H9 (cell line): ENCODE measurements around the gene ZNF714. TPM values are rescaled to one million over a fixed set of nuclear protein-coding genes. Genes with fewer than 3 reads are reported as not detected.

Source experiments
- DNase-seq: peaks from one replicate; pipeline ENCODE4 v3.0.0-alpha.2; 2017
- H2AFZ ChIP-seq: one replicate; pipeline ENCODE4 v1.6.1; 2013; ENCODE audit warnings: mild to moderate bottlenecking, low read length, control low read depth, moderate library complexity
- H2AK5ac ChIP-seq: 2 replicates; pipeline ENCODE4 v1.6.1; 2013; ENCODE audit warnings: low read length, control low read depth, mixed read lengths; ENCODE audit not compliant: insufficient read length
- H2BK120ac ChIP-seq: one replicate; pipeline ENCODE4 v1.6.1; 2013; ENCODE audit warnings: low read depth, mild to moderate bottlenecking, low read length, control low read depth, inconsistent platforms; ENCODE audit not compliant: poor library complexity, severe bottlenecking
- H2BK12ac ChIP-seq: 2 replicates; pipeline ENCODE4 v1.6.1; 2013; ENCODE audit warnings: low read length, control low read depth, mixed read lengths, low read depth; ENCODE audit not compliant: insufficient read length
- H2BK15ac ChIP-seq: 2 replicates; pipeline ENCODE4 v1.6.1; 2013; ENCODE audit warnings: low read depth, low read length, control low read depth
- H2BK20ac ChIP-seq: one replicate; pipeline ENCODE4 v1.6.1; 2013; ENCODE audit warnings: low read depth, mild to moderate bottlenecking, low read length, control low read depth, inconsistent platforms; ENCODE audit not compliant: poor library complexity, severe bottlenecking
- H2BK5ac ChIP-seq: 2 replicates; pipeline ENCODE4 v1.6.1; 2013; ENCODE audit warnings: low read length, control low read depth, mixed read lengths; ENCODE audit not compliant: insufficient read length
- H3K14ac ChIP-seq: 2 replicates; pipeline ENCODE4 v1.6.1; 2013; ENCODE audit warnings: low read length, control low read depth; ENCODE audit not compliant: insufficient read depth
- H3K18ac ChIP-seq: 2 replicates; pipeline ENCODE4 v1.6.1; 2013; ENCODE audit warnings: low read depth, mild to moderate bottlenecking, mixed read lengths, low read length, control low read depth; ENCODE audit not compliant: insufficient read length
- H3K23ac ChIP-seq: 2 replicates; pipeline ENCODE4 v1.6.1; 2013; ENCODE audit warnings: low read length, control low read depth, mixed read lengths, low read depth; ENCODE audit not compliant: insufficient read length
- H3K23me2 ChIP-seq: 2 replicates; pipeline ENCODE4 v1.6.1; 2013; ENCODE audit warnings: low read depth, mild to moderate bottlenecking, mixed read lengths, low read length, control low read depth; ENCODE audit not compliant: insufficient read length, poor library complexity, severe bottlenecking
- H3K27ac ChIP-seq: 2 replicates; pipeline ENCODE4 v1.5.1; 2013; ENCODE audit warnings: low read length, control low read depth, mixed read lengths, low read depth; ENCODE audit not compliant: insufficient read length
- H3K27me3 ChIP-seq: 2 replicates; pipeline ENCODE4 v1.6.1; 2013; ENCODE audit warnings: low read length, control low read depth, inconsistent platforms; ENCODE audit not compliant: insufficient read depth
- H3K4ac ChIP-seq: 2 replicates; pipeline ENCODE4 v1.6.1; 2013; ENCODE audit warnings: low read depth, mild to moderate bottlenecking, control low read depth, inconsistent platforms, low read length, moderate library complexity
- H3K4me1 ChIP-seq: 2 replicates; pipeline ENCODE4 v1.6.1; 2013; ENCODE audit warnings: low read length, control low read depth, inconsistent platforms; ENCODE audit not compliant: insufficient read depth
- H3K4me2 ChIP-seq: 2 replicates; pipeline ENCODE4 v1.6.1; 2013; ENCODE audit warnings: low read length, control low read depth, mixed read lengths; ENCODE audit not compliant: insufficient read length, insufficient read depth
- H3K56ac ChIP-seq: 2 replicates; pipeline ENCODE4 v1.6.1; 2013; ENCODE audit warnings: low read depth, mild to moderate bottlenecking, mixed read lengths, low read length, control low read depth; ENCODE audit not compliant: insufficient read length
- H3K79me1 ChIP-seq: 2 replicates; pipeline ENCODE4 v1.6.1; 2013; ENCODE audit warnings: low read depth, mild to moderate bottlenecking, moderate library complexity, low read length, control low read depth, inconsistent platforms; ENCODE audit not compliant: insufficient read depth, poor library complexity, severe bottlenecking
- H3K79me2 ChIP-seq: 2 replicates; pipeline ENCODE4 v1.6.1; 2013; ENCODE audit warnings: low read length, control low read depth, inconsistent platforms; ENCODE audit not compliant: insufficient read depth
- H3K9ac ChIP-seq: 2 replicates; pipeline ENCODE4 v1.6.1; 2013; ENCODE audit warnings: low read length, control low read depth, mixed read lengths; ENCODE audit not compliant: insufficient read length; ENCODE audit errors: extremely low read depth
- H3K9me3 ChIP-seq: one replicate; pipeline ENCODE4 v1.6.1; 2013; ENCODE audit warnings: low read depth, low read length, inconsistent platforms; ENCODE audit not compliant: control insufficient read depth
- H3T11ph ChIP-seq: one replicate; pipeline ENCODE4 v1.6.1; 2013; ENCODE audit warnings: mild to moderate bottlenecking, low read length, control low read depth, inconsistent platforms
- H4K20me1 ChIP-seq: one replicate; pipeline ENCODE4 v1.6.1; 2013; ENCODE audit not compliant: control insufficient read depth, insufficient read length, insufficient read depth
- H4K5ac ChIP-seq: 2 replicates; pipeline ENCODE4 v1.6.1; 2013; ENCODE audit warnings: low read depth, mild to moderate bottlenecking, mixed read lengths, low read length, control low read depth; ENCODE audit not compliant: insufficient read length
- H4K8ac ChIP-seq: replicated peaks from 2 replicates; pipeline ENCODE4 v1.6.1; 2013; ENCODE audit warnings: low read length, control low read depth, mixed read lengths, low read depth; ENCODE audit not compliant: insufficient read length
- H4K91ac ChIP-seq: 2 replicates; pipeline ENCODE4 v1.6.1; 2013; ENCODE audit warnings: low read depth, mild to moderate bottlenecking, moderate library complexity, mixed read lengths, low read length, control low read depth; ENCODE audit not compliant: insufficient read length
- H3K27ac Mint-ChIP-seq, 3 experiments: 2 replicates in 2 of 3; 3 replicates in 1 of 3; pipeline ENCODE4 v1.8.0; 2020 to 2021; ENCODE audit warnings: mixed read lengths in 3 of 3, mild to moderate bottlenecking in 1 of 3, moderate library complexity in 1 of 3
- H3K27me3 Mint-ChIP-seq: 2 replicates; pipeline ENCODE4 v1.8.0; 2021; ENCODE audit warnings: low read depth, mild to moderate bottlenecking, moderate library complexity, mixed read lengths
- H3K36me3 Mint-ChIP-seq, 3 experiments: 2 replicates in 2 of 3; 3 replicates in 1 of 3; pipeline ENCODE4 v1.8.0; 2020 to 2021; ENCODE audit warnings: low read depth in 3 of 3, mixed read lengths in 3 of 3; ENCODE audit not compliant: insufficient read depth in 1 of 3
- H3K4me1 Mint-ChIP-seq, 2 experiments: 2 replicates each; pipeline ENCODE4 v1.8.0; 2020; ENCODE audit warnings: mixed read lengths in 2 of 2
- H3K4me3 Mint-ChIP-seq, 2 experiments: 2 replicates in 1 of 2; 3 replicates in 1 of 2; pipeline ENCODE4 v1.8.0; 2020 to 2021; ENCODE audit warnings: mild to moderate bottlenecking in 2 of 2, mixed read lengths in 2 of 2, moderate library complexity in 1 of 2
- H3K9me3 Mint-ChIP-seq, 2 experiments: 2 replicates in 1 of 2; 3 replicates in 1 of 2; pipeline ENCODE4 v1.8.0; 2020; ENCODE audit warnings: mild to moderate bottlenecking in 2 of 2, mixed read lengths in 2 of 2, moderate library complexity in 1 of 2
- CTCF ChIP-seq: fragments of 200-600 bp; sonication (generic); conservative IDR thresholded peaks from 3 replicates; pipeline ENCODE4 v1.8.0; 2021; ENCODE audit warnings: antibody characterized with exemption, mild to moderate bottlenecking
- WGBS: extraction: QIAGEN DNeasy Blood & Tissue Kit; methylation state at CpG from one replicate; pipeline ENCODE4 v1.1.7; 2013; ENCODE audit warnings: missing lambda C conversion rate, low lambda C conversion rate, mixed read lengths; ENCODE audit not compliant: insufficient read length; ENCODE audit errors: extremely low coverage; 5-methylcytosine and 5-hydroxymethylcytosine counted together
- total RNA-seq: library from RNA; stranded (reverse); gene quantifications from 2 replicates; pipeline ENCODE4 v1.2.1, GENCODE V29; 2021

The ZNF714 gene
- total RNA-seq, 1 experiment from 2014 or later = 53.9 TPM

- no CpG with 5 or more reads among the region's 1 CpG for WGBS
- Histone ChIP-seq H3K9ac (no peak overlapping the region), H2BK5ac (no peak overlapping the region), H3K4me1 (no peaks in the 10 kb centered on the region), H2BK120ac (no peak overlapping the region), H3K79me1 (no peaks in the 10 kb centered on the region), H2BK20ac (no peak overlapping the region), H4K5ac (no peak overlapping the region), H3K27me3 (no peaks in the 10 kb centered on the region), H3K56ac (no peak overlapping the region), H3K79me2 (peaks cover 3% of the 10 kb centered on the region; the same call in 1 of the 2 replicates), H3T11ph (no peak overlapping the region), H2AFZ (no peak overlapping the region), H4K8ac (no peak overlapping the region), H3K14ac (no peak overlapping the region), H2BK15ac (no peak overlapping the region), H3K27ac (no peak overlapping the region), H4K20me1 (no peaks in the 10 kb centered on the region), H3K23me2 (peaks cover 4% of the 10 kb centered on the region), H3K18ac (no peak overlapping the region), H3K4ac (no peak overlapping the region), H2BK12ac (no peak overlapping the region), H2AK5ac (no peak overlapping the region), H3K4me2 (no peak overlapping the region), H3K9me3 (peaks cover 16% of the 10 kb centered on the region), H4K91ac (no peak overlapping the region), H3K23ac (no peak overlapping the region)
- Mint-ChIP-seq H3K36me3 (peaks cover 56 to 61% (median 57%) of the 10 kb centered on the region in 3 experiments), H3K4me3 (peak overlapping the region in 1 of 2 experiments; percentile 98; a peak in 2 of 5 replicates), H3K9me3 (peaks cover 31 to 54% of the 10 kb centered on the region in 2 experiments; a peak in 4 of 5 replicates), H3K27me3 (no peaks in the 10 kb centered on the region), H3K4me1 (peaks cover 9 to 15% of the 10 kb centered on the region in 2 experiments), H3K27ac (no peak overlapping the region)
- TF ChIP-seq CTCF = no peak
- no peak for DNase-seq
Measured at GRCh38 chr19:21143854-21144253, 61.9 kb downstream of the ZNF714 start.
